Measurements from ENCODE around the gene MAGEA2.
"Not testable (repeated sequence)": the region's sequence is repeated elsewhere in the genome, so short reads cannot be mapped to it uniquely, and the experiment has no call there.

MAGEA2 gene, protein sequence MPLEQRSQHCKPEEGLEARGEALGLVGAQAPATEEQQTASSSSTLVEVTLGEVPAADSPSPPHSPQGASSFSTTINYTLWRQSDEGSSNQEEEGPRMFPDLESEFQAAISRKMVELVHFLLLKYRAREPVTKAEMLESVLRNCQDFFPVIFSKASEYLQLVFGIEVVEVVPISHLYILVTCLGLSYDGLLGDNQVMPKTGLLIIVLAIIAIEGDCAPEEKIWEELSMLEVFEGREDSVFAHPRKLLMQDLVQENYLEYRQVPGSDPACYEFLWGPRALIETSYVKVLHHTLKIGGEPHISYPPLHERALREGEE

DNA sequence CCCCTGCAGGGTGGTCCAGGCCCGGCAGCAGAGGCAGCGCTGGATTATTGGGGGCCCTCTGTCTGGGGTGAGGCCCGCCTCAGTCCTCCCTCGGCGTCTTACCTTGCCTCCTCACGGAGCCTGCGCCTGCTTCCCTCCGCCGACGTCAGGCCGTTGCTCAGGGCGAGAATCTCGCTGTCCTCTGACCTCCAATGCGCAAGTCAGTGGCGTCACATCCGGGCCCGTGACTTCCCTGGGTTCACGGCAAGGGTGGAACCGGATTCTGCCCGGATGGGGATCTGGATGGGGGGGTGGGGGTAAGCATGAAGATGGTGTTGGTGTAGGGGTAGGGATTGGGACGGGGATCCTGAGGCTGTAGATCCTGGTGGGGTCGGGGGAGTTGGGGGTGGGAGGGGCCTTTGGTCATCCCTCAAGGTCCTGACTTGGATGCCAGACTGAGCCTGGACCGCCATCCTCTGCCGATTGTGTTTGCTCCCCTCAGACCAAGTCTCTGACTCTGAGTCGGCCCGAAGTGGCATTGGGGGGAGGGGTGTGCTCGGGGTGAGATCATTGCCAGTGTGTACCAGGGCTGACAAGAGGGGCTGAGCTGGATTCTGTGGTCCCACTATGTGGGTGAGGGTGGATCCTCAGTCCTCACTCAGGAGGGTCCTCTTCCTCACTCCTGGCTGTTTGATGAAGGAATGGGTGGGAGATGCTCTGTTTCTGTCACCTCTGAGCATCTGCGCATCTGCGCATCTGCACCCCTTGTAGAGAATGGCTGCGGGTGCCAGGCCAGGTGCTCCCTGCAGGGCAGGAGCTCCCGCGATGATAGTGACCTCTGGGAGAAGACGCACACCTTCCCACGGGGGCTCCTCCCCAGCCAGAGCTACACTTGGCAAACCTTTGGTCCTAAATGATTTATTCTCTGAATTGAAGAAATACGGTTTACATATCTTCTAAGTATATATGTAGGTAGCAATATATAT is at the start of gene MAGEA2:
Gene MAGEA2, minus strand, starts transcription at position 157 of the 965 bp plus-strand sequence. CDS start 2,479 bp downstream, outside the sequence.
- DNase-seq = not testable (repeated sequence)

- DNase-seq = no peak
Measured at GRCh38 chrX:152798945-152799344, 45.3 kb upstream of the MAGEA2 start.

DNA sequence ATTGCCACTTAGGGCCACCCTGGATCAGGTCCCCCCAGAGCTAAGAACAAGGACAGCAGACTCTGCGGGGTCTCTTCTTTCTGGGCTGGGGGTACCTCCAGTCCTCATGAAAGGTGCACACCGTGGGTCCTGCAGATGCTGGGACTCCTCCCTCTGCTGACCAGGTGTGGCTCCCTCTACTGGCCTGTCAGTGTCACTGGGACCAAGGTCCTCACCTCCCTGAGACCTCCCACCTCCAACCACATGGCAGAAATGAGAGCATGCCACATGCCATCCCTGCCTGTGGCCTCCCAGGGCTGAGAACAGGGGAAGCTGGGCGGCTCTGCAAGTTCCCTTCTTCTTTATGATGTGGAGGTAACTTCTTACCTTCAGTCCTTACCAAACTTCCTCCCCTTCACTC is 33.4 kb upstream of the MAGEA2 start:
- not testable (repeated sequence) for DNase-seq

DNA sequence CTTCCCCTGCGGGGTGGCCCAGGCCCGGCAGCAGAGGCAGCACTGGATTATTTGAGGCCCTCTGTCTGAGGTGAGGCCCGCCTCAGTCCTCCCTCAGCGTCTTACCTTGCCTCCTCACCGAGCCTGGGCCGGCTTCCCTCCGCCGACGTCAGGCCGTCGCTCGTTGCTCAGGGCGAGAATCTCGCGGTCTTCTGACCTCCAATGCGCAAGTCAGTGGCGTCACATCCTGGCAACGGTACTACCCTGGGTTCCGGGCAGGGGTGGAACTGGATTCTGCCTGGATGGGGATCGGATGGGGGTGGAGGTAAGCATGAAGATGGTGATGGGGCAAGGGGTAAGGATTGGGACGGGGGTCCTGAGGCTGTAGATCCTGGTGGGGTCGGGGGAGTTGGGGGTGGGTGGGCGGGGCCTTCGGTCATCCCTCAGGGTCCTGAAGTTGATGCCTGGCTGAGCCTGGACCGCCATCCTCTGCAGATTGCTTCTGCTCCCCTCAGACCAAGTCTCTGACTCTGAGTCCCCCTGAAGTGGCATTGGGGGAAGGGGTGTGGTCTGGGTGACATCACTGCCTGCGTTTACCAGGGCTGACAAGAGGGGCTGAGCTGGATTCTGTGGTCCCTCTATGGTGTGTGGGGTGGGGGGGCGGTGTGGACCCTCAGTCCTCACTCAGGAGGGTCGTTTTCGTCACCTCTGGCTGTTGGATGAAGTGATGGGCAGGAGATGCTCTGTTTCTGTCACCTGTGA is 16.1 kb upstream of the MAGEA2 start, which contains the start of gene MAGEA6:
Gene MAGEA6, minus strand, starts transcription at position 141 of the 741 bp plus-strand sequence. CDS start 2,039 bp downstream, outside the sequence.
- not testable (repeated sequence) for DNase-seq

- not testable (repeated sequence) for DNase-seq
Measured at GRCh38 chrX:152766562-152766961, 12.9 kb upstream of the MAGEA2 start.

- not testable (repeated sequence) for DNase-seq
Measured at GRCh38 chrX:152761582-152761981, 7.9 kb upstream of the MAGEA2 start.

DNA sequence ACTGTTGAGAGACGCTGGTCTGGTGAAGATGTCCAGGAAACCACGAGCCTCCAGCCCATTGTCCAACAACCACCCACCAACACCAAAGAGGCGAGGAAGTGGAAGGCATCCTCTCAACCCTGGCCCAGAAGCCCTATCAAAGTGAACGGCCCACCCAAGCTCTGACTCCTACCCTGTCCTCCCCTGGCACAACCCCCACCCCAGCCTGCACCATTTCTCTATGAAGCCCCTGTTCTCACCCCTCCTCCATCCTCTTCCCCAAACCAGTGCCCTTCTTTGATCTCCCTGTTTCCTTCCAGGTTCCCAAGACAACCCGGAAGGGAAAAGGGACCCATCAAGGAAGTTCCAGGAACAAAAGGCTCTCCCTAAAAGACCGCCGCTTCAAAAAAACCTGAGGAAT is 5.9 kb upstream of the MAGEA2 start:
- DNase-seq = not testable (repeated sequence)

- not testable (repeated sequence) for DNase-seq
Measured at GRCh38 chrX:152758918-152759317, 5.3 kb upstream of the MAGEA2 start, which contains the start of gene CSAG3. Gene CSAG3, plus strand, starts transcription at chrX:152759218.

GRCh38 chrX:152754871-152755270 is 1.2 kb upstream of the MAGEA2 start:
- not testable (repeated sequence) for DNase-seq

DNA sequence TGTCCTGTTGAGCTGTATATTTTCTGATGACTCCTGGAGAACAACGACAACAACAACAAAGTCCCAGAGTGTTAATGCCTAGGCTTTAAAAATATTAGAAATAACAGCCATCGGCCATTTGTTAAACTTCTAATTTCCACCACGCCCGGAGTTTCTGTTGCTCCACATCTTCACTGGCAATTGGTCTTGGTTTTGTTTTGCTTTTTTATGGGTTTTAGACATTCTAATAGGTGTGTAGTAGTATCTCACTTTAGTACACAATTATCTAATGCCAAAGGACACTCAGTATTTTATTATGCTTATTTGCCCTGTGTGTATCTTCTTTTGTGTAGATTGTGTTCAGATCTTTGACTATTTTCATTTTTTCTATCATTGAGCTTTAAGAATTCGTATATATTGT is 15.1 kb downstream of the MAGEA2 start:
- no peak for DNase-seq

GRCh38 chrX:152736528-152736927 is 17.1 kb downstream of the MAGEA2 start:
- DNase-seq = not testable (repeated sequence)

DNA sequence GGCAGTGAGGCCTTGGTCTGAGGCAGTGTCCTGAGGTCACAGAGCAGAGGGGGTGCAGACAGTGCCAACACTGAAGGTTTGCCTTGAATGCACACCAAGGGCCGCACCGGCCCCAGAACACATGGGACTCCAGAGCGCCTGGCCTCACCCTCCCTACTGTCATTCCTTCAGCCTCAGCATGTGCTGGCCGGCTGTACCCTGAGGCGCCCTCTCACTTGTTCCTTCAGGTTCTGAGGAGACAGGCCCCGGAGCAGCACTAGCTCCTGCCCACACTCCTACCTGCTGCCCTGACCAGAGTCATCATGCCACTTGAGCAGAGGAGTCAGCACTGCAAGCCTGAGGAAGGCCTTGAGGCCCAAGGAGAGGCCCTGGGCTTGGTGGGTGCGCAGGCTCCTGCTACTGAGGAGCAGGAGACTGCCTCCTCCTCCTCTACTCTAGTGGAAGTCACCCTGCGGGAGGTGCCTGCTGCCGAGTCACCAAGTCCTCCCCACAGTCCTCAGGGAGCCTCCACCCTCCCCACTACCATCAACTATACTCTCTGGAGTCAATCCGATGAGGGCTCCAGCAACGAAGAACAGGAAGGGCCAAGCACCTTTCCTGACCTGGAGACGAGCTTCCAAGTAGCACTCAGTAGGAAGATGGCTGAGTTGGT is 17.7 kb downstream of the MAGEA2 start:
- DNase-seq = no peak

DNA sequence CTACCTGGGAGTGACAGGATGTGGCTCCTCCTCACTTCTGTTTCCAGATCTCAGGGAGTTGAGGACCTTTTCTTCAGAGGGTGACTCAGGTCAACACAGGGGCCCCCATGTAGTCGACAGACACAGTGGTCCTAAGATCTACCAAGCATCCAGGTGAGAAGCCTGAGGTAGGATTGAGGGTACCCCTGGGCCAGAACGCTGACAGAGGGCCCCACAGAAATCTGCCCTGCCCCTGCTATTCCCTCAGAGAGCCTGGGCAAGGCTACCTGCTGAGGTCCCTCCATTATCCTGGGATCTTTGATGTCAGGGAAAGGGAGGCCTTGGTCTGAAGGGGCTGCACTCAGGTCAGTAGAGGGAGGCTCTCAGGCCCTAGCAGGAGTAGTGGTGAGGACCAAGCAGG is 18.5 kb downstream of the MAGEA2 start:
- DNase-seq = no peak

DNA sequence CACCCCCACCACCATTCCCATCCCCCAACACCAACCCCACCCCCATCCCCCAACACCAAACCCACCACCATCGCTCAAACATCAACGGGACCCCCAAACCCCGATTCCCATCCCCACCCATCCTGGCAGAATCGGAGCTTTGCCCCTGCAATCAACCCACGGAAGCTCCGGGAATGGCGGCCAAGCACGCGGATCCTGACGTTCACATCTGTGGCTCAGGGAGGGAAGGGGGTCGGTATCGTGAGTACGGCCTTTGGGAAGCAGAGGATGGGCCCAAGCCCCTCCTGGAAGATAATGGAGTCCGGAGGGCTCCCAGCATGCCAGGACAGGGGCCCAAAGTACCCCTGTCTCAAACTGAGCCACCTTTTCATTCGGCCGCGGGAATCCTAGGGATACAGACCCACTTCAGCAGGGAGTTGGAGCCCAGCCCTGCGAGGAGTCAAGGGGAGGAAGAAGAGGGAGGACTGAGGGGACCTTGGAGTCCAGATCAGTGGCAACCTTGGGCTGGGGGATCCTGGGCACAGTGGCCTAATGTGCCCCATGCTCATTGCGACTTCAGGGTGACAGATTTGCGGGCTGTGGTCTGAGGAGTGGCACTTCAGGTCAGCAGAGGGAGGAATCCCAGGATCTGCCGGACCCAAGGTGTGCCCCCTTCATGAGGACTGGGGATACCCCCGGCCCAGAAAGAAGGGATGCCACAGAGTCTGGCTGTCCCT is 19.3 kb downstream of the MAGEA2 start:
- DNase-seq = not testable (repeated sequence)

- DNase-seq = peak; percentile 89 to 93
Measured at GRCh38 chrX:152733261-152733975, 20.2 kb downstream of the MAGEA2 start, which contains the start of the genes CSAG1 and MAGEA12. Gene CSAG1, minus strand, starts transcription at chrX:152733721. Its CDS starts 1,261 bp downstream, at chrX:152732460. Gene MAGEA12, plus strand, starts transcription at chrX:152733757. Its CDS starts 2,405 bp downstream, at chrX:152736162.

DNA sequence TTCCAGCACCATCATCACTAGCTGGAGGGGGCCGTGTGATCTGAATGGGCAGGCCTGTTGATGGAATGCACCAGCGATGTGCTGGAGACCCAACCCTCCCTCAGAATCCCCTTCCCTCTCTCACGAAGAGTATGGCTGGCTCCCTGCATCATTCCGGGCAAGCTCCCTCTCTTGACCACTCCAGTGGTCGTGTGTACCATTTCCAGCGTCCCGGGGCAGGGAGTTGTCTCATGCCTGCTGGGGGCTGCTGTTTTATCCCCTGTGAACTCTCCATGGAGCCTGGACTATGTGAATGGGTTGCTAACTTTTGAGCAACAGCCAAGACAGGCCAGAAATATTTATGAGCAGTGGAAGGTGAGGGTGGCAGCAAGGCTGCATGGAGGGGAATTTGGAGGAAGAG is 28.2 kb downstream of the MAGEA2 start:
- DNase-seq = no peak

DNA sequence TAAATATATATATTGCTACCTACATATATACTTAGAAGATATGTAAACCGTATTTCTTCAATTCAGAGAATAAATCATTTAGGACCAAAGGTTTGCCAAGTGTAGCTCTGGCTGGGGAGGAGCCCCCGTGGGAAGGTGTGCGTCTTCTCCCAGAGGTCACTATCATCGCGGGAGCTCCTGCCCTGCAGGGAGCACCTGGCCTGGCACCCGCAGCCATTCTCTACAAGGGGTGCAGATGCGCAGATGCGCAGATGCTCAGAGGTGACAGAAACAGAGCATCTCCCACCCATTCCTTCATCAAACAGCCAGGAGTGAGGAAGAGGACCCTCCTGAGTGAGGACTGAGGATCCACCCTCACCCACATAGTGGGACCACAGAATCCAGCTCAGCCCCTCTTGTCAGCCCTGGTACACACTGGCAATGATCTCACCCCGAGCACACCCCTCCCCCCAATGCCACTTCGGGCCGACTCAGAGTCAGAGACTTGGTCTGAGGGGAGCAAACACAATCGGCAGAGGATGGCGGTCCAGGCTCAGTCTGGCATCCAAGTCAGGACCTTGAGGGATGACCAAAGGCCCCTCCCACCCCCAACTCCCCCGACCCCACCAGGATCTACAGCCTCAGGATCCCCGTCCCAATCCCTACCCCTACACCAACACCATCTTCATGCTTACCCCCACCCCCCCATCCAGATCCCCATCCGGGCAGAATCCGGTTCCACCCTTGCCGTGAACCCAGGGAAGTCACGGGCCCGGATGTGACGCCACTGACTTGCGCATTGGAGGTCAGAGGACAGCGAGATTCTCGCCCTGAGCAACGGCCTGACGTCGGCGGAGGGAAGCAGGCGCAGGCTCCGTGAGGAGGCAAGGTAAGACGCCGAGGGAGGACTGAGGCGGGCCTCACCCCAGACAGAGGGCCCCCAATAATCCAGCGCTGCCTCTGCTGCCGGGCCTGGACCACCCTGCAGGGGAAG is 39.5 kb downstream of the MAGEA2 start, which contains the start of gene MAGEA2B:
Gene MAGEA2B, plus strand, starts transcription at position 814 of the 973 bp plus-strand sequence. CDS start 2,479 bp downstream, outside the sequence.
- not testable (repeated sequence) for DNase-seq

- not testable (repeated sequence) for DNase-seq
Measured at GRCh38 chrX:152713195-152713594, 40.4 kb downstream of the MAGEA2 start.

DNA sequence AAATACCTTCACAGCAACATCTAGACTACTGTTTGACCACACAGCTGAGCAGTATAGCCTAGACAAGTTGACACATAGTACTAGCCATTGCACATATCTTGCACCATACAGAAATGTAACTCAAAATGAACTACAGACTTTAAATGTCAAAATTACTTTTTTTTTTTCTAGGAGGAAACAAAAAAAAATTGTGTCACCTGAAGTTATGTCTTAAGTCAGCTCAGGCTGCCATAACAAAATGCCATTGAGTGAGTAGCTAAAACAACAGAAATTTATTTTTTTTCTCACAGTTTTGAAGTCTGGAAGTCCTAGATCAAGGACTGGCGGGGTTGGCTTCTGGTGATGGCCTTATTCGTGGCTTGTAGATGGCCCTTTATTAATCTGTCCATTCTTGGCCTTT is 44.5 kb downstream of the MAGEA2 start, which contains the start of gene CSAG2:
Gene CSAG2, minus strand, starts transcription at position 101 of the 400 bp plus-strand sequence. CDS start 161 bp downstream, outside the sequence.
- not testable (repeated sequence) for DNase-seq
